ENCODE measurements around the gene HK3.

GRCh38 chr5:176941951-176942350 lies 42.8 kb upstream of the HK3 start:
- TF ChIP-seq POLR2AphosphoS5 (IDR thresholded peaks at IDR 0.05) (no peak), CTCF (IDR thresholded peaks at IDR 0.05) (no peak), POLR2A (IDR thresholded peaks at IDR 0.05) (no peak)

Measured in prostate gland (tissue), 2 donors.